HepG2 (cell line): ENCODE data around the gene SERPINB6. TPM values are rescaled to one million over a fixed set of nuclear protein-coding genes. Genes with fewer than 3 reads are reported as not detected.
A peak's percentile ranks its signal among the peaks of the same experiment; 100 is the strongest.

Experiments used
- ATAC-seq: fragments of 200-7000 bp; cut with Tn5 transposase; 3 replicates; pipeline ENCODE4 v1.9.1; 2020; ENCODE audit warnings: mild to moderate bottlenecking, moderate library complexity
- BruUV-seq: library from RNA; stranded (reverse); fragments of 400-500 nt; replicated peaks from 2 replicates; lab custom pipeline; 2021; lab: Mats Ljungman, UMichigan
- CTCF ChIA-PET: fragments of 300-600 bp; formaldehyde crosslinking; extraction: SDS; loops from one replicate; lab custom pipeline; 2021; ENCODE audit warnings: low total read pairs, inconsistent platforms, low intra/inter-chr PET ratio; lab: Yijun Ruan, JAX
- POLR2A ChIA-PET: fragments of 350-600 bp; sonication (Branson Sonifier 250); formaldehyde crosslinking; loops from one replicate; lab custom pipeline; 2020; ENCODE audit warnings: antibody characterized with exemption, inconsistent platforms; lab: Yijun Ruan, JAX
- DNase-seq: peaks from one replicate; pipeline ENCODE4 v3.0.0-alpha.2; 2015; ENCODE audit warnings: low spot score
- FAIRE-seq: peaks from 3 replicates; lab custom pipeline; 2011; peaks lifted over from hg19 to GRCh38; lab: Jason Lieb, UNC
- H2AFZ ChIP-seq: one replicate; pipeline ENCODE4 v1.6.1; 2011; ENCODE audit warnings: low read length, inconsistent platforms
- H3K27ac ChIP-seq: fragments of 300-600 bp; 3 replicates; pipeline ENCODE4 v1.8.0; 2011; ENCODE audit warnings: mixed run types, mild to moderate bottlenecking, mixed read lengths, low read length, inconsistent platforms; ENCODE audit not compliant: insufficient read depth; ENCODE audit errors: extremely low read length
- H3K27me3 ChIP-seq, 2 experiments: fragments of 200-600 bp in 1 of 2; 2 replicates in 1 of 2; 3 replicates in 1 of 2; pipeline versions ENCODE4 v1.6.0 to v1.8.0; 2011; ENCODE audit warnings: low read length in 2 of 2, mild to moderate bottlenecking in 2 of 2, moderate library complexity in 2 of 2, inconsistent platforms in 1 of 2; ENCODE audit not compliant: insufficient read depth in 2 of 2, control insufficient read depth in 1 of 2
- H3K36me3 ChIP-seq, 2 experiments: fragments of 200-600 bp in 1 of 2; replicated peaks in 1 of 2; 2 replicates in 1 of 2; 3 replicates in 1 of 2; pipeline versions ENCODE4 v1.5.1 to v1.8.0; 2011; ENCODE audit warnings: low read length in 2 of 2, inconsistent platforms in 1 of 2; ENCODE audit not compliant: insufficient read depth in 2 of 2, control insufficient read depth in 1 of 2
- H3K4me1 ChIP-seq: 2 replicates; pipeline ENCODE4 v1.5.1; 2012; ENCODE audit warnings: low read length, inconsistent platforms; ENCODE audit not compliant: insufficient read depth
- H3K4me2 ChIP-seq: 2 replicates; pipeline ENCODE4 v1.6.0; 2011; ENCODE audit warnings: low read depth, low read length, inconsistent platforms
- H3K4me3 ChIP-seq, 3 experiments: fragments of 200-600 bp in 1 of 3; sonication (generic), shearing (Covaris generic) in 1 of 3; replicated peaks in 1 of 3; 2 replicates each; pipeline ENCODE4 v1.5.1; 2011 to 2016; ENCODE audit warnings: low read length in 3 of 3, inconsistent platforms in 2 of 3, low read depth in 2 of 3, mild to moderate bottlenecking in 2 of 3, control low read depth in 1 of 3, mixed read lengths in 1 of 3; ENCODE audit not compliant: insufficient read depth in 1 of 3
- H3K79me2 ChIP-seq: one replicate; pipeline ENCODE4 v1.6.1; 2011; ENCODE audit warnings: low read length, inconsistent platforms; ENCODE audit not compliant: insufficient read depth
- H3K9ac ChIP-seq: 2 replicates; pipeline ENCODE4 v1.6.0; 2011; ENCODE audit warnings: mild to moderate bottlenecking, low read depth, low read length, inconsistent platforms; ENCODE audit not compliant: insufficient read depth
- H3K9me3 ChIP-seq: 2 replicates; pipeline ENCODE4 v1.5.1; 2012; ENCODE audit warnings: mild to moderate bottlenecking, low read length
- H4K20me1 ChIP-seq: 2 replicates; pipeline ENCODE4 v1.6.0; 2011; ENCODE audit warnings: inconsistent platforms, mild to moderate bottlenecking, low read length, moderate library complexity; ENCODE audit not compliant: insufficient read depth
- CAMTA2 ChIP-seq: sonication (generic); formaldehyde crosslinking; IDR thresholded peaks from 2 replicates; pipeline ENCODE4 v1.4.0; 2020; ENCODE audit warnings: mild to moderate bottlenecking, missing genetic modification reagents, borderline replicate concordance
- GLMP ChIP-seq: sonication (generic); formaldehyde crosslinking; IDR thresholded peaks from 2 replicates; pipeline ENCODE4 v1.9.0; 2021; ENCODE audit warnings: missing genetic modification reagents, mild to moderate bottlenecking, borderline replicate concordance
- HNRNPK ChIP-seq: fragments of 200-400 bp; formaldehyde crosslinking; IDR thresholded peaks from 2 replicates; pipeline ENCODE4 v1.6.1; 2018; ENCODE audit warnings: low read length, low read depth, moderate library complexity, mild to moderate bottlenecking; ENCODE audit not compliant: poor library complexity, severe bottlenecking
- PHB2 ChIP-seq: fragments of 450-650 bp; IDR thresholded peaks from 2 replicates; pipeline ENCODE4 v1.6.1; 2018; ENCODE audit not compliant: partially characterized antibody
- SKIL ChIP-seq: sonication (generic); formaldehyde crosslinking; IDR thresholded peaks from 2 replicates; pipeline ENCODE4 v1.8.0; 2022; ENCODE audit warnings: missing genetic modification reagents, mild to moderate bottlenecking, moderate library complexity, borderline replicate concordance
- SRF ChIP-seq: IDR thresholded peaks from 2 replicates; pipeline ENCODE4 v1.6.1; 2011; ENCODE audit warnings: mild to moderate bottlenecking, low read depth, low read length, moderate library complexity
- TBP ChIP-seq: sonication (generic); formaldehyde crosslinking; IDR thresholded peaks from 2 replicates; pipeline ENCODE4 v1.5.0; 2020; ENCODE audit warnings: missing genetic modification reagents
- ZBTB44 ChIP-seq: sonication (generic); formaldehyde crosslinking; IDR thresholded peaks from 2 replicates; pipeline ENCODE4 v1.4.0; 2020; ENCODE audit warnings: missing genetic modification reagents
- ZFYVE20 ChIP-seq: sonication (generic); formaldehyde crosslinking; IDR thresholded peaks from 2 replicates; pipeline ENCODE4 v1.8.0; 2023; ENCODE audit warnings: low read depth, mild to moderate bottlenecking, moderate library complexity, missing genetic modification reagents, borderline replicate concordance
- ZNF333 ChIP-seq: sonication (generic); formaldehyde crosslinking; IDR thresholded peaks from 2 replicates; pipeline ENCODE4 v1.4.0; 2020; ENCODE audit warnings: mild to moderate bottlenecking, missing genetic modification reagents, borderline replicate concordance
- ZNF550 ChIP-seq: sonication (generic); formaldehyde crosslinking; IDR thresholded peaks from 2 replicates; pipeline ENCODE4 v1.4.0; 2020; ENCODE audit warnings: mild to moderate bottlenecking, missing genetic modification reagents, borderline replicate concordance
- WGBS: methylation state at CpG from one replicate; pipeline ENCODE4 v1.1.6; 2017; ENCODE audit warnings: low lambda C conversion rate; 5-methylcytosine and 5-hydroxymethylcytosine counted together
- in situ Hi-C: cut with HindIII; loops from 2 replicates; pipeline ENCODE4 v1.10.0; 2017; ENCODE audit warnings: low pct_unique_long_range_greater_than_20kb; ENCODE audit not compliant: extremely low pct_ligation_motif_present
- intact Hi-C: fragments of 100-400 bp; cut with micrococcal nuclease; formaldehyde crosslinking; loops from one replicate; pipeline ENCODE4 v1.10.0; 2022; ENCODE audit not compliant: unreplicated experiment
- polyA plus RNA-seq, 8 experiments: library from polyadenylated mRNA; depleted of rRNA in 3 of 8; stranded (reverse) in 7 of 8; unstranded in 1 of 8; fragments of >200 nt; fragmentation: Illumina TruSeq in 4 of 8; extraction: Trizol in 4 of 8; gene quantifications; 2 replicates each; pipeline versions ENCODE4 v1.2.1 to v1.2.3, GENCODE V29; 2011 to 2016; ENCODE audit warnings: low read depth in 4 of 8, missing spikeins in 1 of 8, mixed read lengths in 1 of 8; ENCODE audit not compliant: insufficient read depth in 1 of 8
- total RNA-seq, 5 experiments: library from RNA; depleted of rRNA; stranded (reverse); fragments of >200 nt; fragmentation: Illumina TruSeq; extraction: Trizol; gene quantifications; 2 replicates each; pipeline ENCODE4 v1.2.3, GENCODE V29; 2016; ENCODE audit warnings: low read depth in 1 of 5

SERPINB6 gene
- total and polyA plus RNA-seq, 2 of the 13 experiments (the other 11 are each of a cell fraction or from before 2014, with no cell fraction given) = 38.2 to 61.3 TPM

GRCh38 chr6:2944405-2945152 is 26.8 kb downstream of the SERPINB6 start:
- DNase-seq = no peak
- in situ Hi-C loops = no loop called here
- POLR2A ChIA-PET = no interaction called here
- no peak overlapping the region for H3K4me2 ChIP-seq
- H3K4me3 ChIP-seq = no peak overlapping the region
- H3K27me3 ChIP-seq = no peaks in the 10 kb centered on the region
- no peaks in the 10 kb centered on the region for H4K20me1 ChIP-seq
- no peak for ATAC-seq
- TF ChIP-seq SKIL (no peak), CAMTA2 (CRISPR knock-in tag) (no peak), ZFYVE20 (CRISPR knock-in tag) (no peak), SRF (no peak), ZBTB44 (no peak), ZNF333 (CRISPR knock-in tag) (no peak), TBP (CRISPR knock-in tag) (no peak), PHB2 (peak; percentile 50), ZNF550 (CRISPR knock-in tag) (no peak), GLMP (CRISPR knock-in tag) (no peak), HNRNPK (peak; percentile 90)
- TF ChIP-seq, all 625 proteins: peak for 2
- FAIRE-seq = no peak
- no peaks in the 10 kb centered on the region for H3K9me3 ChIP-seq
- intact Hi-C loops = no loop called here
- peaks cover 27% of the 10 kb centered on the region for H3K4me1 ChIP-seq
- H3K27ac ChIP-seq = no peak overlapping the region
- no peak overlapping the region for H2AFZ ChIP-seq
- H3K36me3 ChIP-seq = peaks cover 1 to 5% of the 10 kb centered on the region in 2 experiments; a peak in 2 of 5 replicates
- no peaks in the 10 kb centered on the region for H3K79me2 ChIP-seq
- no peak overlapping the region for H3K9ac ChIP-seq
- BruUV-seq = no TSS peak
- 58% methylated on average over 7 of the region's 7 CpGs for WGBS
- CTCF ChIA-PET = no interaction called here
